AML-193 (cell line): Measurements from ENCODE around the gene GMDS.

Experiments used
- DNase-seq, 2 experiments: peaks; one replicate each; lab custom pipeline; 2025; lab: John Stamatoyannopoulos, UW

Gene GMDS

DNA sequence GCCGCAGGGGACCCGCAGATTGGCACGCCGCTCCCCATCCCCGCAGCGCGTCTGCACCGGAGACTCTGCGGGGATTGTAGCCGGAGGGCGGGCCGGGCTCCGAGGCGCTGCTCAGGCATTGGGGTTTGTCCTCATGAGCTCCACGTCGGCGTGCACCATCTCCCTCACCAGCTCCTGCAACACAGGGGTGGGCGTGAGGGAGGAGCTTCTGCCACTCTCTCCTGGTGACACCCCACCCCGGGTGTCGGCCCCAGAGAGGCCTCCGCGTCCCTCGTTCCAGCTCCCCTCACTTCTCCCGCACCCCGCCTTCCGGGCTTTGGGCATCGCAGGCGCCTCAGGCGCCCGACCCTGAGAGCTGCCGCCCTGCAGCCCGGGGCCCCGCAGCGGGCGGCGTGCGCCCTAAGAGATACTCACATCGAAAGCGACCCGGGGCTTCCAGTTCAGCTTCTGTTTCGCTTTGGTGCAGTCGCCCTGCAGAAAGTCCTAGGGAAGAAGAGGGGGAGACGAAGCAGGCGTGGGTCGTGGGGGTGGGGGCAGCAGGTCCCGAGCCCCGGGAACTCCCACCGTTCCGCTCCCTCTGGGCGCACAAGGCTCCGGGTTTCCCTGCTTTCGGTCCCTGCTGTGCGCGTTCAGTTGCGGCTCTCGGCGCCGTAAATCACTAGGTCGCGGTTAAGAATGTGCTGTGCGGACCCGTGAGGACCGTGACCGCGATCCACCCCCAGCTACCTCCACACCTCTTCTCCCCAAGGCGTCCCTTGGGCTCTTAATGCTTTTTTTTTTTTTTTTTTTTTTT is 621.2 kb downstream of the GMDS start:
- DNase-seq, result no peak

DNA sequence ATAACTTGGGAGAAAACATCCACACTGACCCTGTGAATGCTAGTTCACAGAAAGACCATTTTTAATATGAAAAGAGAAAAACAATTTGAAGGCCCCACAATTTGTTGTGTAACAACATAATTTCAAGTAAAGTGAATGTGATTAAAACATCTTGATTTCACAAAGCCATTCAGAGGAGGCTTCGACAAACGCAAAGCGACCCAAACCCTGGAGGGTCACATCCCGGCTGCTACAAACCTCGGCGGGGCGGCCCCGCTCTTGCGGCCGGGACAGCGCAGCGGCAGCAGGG is 621.7 kb downstream of the GMDS start:
- DNase-seq, result no peak

DNA sequence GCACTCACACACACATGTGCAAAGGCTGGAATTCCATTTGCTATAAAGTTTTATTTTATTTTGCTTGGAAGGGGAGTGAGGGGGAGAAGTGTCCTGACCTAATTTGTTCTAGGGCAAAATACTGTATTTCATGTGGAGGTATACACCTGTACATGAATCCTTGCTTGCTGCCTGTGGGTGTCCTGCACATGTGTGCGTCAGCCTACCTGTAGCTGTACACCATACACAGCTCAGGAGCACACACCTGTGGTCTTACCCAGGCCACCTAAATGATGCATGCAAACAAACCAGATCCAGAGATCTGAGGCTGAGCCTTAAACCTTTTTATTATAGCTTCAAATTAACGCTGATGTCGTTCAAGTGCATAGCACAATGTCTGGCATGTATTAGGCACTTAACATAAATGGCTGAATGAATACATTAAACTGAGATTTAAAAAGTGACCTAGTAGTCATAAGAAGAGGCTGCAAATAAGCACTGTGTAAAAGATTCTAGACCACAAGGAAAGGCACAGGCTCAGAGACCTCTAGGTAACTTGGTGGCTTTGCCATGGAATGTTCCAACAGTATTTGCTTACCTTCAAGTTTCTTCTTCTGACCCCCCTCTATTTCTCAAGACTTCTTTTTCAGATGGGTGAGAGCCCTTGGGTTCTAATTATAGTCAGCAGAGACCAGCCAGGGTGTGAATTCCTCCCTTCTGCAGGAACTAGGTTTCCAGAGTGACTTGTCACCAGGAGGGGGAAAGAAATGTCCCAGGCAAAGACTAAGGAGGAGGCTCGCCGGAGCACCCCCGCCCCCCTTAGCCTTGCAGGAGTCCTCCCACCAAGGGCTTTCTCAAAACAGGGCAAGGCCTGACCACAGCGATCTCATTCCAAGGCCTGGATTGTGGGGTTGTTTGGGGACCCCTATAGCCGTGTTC is 622.3 kb downstream of the GMDS start:
- DNase-seq, result no peak

DNA sequence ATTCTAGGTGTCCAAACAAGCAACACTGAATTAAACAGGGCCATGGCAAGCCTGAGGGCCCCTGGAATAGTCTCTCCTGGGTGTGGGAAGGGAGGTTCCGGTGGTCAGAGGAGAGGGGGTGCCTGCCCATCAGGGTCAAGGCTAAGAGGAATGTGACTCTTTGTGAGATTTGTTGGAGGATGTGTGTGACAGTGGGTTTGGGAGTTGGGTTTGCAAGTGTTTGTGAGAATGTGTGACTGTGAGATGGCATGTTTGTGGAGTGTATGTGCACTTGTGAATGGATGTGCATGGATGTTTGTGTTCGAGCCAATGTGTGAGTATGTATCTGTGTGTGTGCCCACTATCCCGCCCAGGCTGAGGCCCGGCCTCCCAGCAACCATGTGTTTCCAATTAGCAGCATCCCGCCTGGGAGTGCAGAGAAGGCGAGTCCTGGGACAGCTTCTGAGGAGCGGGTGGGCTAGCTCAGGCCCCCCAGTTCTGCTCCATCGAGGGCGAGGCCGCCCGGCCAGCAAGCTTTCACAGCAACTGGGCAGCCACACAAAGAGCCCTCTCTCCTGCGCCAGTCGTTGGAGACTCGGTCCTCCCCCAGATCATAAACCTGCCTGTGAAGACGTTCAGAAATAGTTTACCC is 623.1 kb downstream of the GMDS start:
- no peak for DNase-seq

DNA sequence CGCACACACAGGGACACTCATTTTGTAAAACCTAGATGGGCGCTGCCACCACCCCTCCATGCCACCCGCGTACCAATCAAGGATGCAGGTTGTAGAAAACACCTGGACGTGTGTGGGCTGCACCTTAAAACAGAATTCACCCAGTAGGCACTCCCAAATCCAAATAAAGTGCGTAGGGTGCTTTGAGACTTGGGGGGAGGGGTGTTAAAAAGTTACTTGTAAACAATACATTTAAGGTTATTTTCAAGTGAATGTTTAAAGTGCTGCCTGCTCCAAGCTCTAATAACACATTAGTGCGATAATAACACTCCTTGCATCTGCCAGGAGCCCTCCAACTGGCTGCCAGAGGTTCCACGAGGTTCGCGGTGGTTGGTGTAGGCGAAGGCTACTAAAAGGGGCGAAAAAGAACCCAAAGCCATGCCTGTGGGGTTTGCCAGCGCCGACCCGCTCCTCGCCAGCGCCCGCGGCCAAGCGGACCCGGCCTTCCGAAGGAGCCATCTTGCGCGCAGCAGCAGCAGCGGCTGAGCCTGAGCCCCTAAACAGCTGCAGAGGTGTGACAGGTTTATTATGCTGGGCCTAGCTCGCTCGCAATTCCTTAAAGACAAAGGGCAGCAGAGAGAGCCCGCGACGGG is 624.2 kb downstream of the GMDS start:
- DNase-seq, result no peak

DNA sequence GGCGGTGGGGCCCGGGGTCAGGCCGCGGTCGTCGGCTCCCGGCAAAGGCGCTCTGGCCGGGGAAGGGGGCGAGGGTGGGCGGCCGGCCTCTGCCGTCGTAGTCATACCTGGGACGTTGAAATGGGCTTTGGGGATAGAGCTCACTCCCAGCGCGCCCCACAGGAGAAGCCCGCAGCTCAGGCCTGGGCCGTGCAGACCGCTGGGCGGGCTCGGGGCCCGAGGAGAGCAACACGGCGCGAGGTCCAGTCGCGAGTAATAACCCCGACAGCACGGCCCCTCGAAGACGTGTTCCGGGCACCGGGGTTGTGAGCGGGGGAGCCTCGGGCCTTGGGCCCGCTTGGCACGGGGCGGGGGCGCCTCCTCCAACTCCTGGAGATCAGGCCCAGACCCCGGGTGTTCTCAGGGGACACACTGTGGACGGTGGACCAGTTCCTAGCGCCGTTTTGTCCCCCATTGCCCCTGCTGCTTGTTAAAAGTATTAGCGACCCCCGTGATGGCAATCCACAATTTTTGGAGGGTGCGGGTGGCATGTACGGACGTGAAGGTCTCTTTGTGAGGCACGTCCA is 624.8 kb downstream of the GMDS start:
- no peak for DNase-seq

DNA sequence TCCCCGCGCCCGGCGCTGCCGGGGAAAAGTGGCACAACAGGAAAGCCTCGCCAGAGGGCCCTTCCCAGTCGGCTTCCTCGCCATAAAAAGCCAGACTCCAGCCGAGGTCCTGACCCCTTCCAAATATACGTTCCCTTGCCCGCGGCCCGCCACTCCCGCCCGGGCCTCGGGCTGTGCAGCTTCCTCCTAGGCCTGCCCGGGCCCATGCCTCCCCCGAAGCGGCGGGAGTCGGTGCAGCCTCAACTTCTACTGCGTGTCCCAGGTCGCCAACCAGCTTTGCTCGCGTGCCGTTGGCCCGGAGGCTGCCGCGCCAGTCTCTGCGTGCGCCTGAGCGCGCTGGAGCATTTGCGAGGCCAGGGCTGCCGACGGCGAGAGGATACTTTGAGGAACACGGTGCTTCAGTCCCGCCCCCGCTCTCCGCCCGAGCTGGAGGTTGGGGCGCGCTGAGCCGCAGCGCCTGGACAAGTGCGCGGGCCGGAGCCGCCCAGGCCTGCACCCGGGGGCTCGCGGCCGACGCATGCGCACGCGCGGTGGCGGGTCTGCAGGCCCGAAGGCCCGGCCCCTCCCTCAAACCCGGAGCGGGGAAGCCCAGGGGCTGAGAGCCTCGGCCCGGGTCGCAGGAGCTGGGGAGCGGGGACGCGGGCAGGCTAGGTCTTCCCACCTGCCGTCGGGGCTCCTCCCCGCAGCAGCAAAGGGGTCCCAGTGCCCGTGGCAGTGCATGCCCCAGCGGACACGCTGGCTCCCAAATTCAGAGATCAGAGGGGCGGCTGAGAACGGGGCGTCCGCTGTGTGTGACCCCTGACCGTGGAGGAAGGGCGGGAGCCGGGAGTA is 625.5 kb downstream of the GMDS start:
- DNase-seq, result no peak

DNA sequence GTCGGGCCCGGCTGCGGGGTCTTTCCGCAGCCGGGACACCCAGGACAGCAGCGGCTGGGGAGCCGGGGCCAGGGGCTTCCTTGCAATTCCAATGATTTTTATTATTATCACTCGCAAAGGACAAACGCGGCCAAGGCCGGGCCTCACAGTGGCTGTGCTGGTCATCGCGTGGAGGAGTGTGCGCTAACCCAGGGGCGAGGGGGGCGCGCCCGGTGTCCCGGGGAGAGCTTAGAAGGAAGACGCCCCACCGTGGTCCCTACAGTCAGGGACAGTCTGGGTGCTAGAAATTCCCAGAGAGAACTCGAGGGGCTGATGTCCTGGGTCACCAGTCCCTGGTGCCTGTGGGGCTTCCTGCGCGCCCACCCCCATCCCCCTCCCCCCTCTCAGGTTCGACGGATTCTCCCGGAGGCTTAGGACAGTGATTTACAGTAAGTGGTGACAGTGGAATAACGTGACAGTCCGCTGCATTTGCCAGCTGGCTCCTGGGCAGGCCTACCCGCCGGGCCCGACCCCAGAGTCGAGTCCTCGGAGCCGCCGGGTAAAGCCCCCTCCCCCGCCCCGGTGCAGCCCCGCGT is 626.2 kb downstream of the GMDS start:
- DNase-seq, result no peak

DNA sequence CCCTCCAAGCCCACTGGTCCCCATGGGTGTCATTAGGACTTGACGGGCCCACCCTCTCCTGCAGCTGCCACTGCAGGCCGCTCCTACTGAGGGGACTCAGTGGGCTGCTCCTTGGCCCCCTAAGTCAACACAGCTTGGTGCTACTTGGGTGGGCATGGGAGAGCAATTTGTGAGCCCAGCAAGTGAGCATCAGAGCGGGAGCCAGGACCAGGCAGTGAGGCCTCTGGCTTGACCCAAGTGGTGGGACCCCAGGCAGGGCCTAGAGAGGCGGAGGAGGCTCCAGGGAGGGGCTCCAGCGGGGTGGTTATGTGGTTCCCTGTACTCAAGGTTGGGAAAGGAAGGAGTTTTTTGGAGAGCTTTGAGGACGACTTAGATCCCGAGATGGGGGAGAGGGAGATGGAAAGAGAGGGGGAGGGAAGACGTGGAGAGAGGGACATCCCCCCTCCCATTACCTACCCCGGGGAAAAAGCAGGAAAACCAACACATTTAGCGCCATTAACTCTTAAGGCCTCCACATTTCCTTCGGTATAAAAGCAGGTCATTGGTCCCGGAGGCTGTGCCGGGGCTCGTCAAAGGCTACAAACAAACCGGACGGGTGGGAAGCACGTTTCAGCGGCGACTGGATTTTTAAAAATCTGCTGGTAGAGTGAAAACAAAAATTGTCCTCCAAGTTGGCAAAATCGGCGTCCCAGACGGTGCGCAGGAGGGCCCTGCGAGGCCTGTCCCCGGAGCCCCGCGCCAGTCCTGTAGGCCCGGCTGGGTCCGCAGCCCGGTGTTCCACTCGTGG is 626.9 kb downstream of the GMDS start:
- DNase-seq, result no peak

DNA sequence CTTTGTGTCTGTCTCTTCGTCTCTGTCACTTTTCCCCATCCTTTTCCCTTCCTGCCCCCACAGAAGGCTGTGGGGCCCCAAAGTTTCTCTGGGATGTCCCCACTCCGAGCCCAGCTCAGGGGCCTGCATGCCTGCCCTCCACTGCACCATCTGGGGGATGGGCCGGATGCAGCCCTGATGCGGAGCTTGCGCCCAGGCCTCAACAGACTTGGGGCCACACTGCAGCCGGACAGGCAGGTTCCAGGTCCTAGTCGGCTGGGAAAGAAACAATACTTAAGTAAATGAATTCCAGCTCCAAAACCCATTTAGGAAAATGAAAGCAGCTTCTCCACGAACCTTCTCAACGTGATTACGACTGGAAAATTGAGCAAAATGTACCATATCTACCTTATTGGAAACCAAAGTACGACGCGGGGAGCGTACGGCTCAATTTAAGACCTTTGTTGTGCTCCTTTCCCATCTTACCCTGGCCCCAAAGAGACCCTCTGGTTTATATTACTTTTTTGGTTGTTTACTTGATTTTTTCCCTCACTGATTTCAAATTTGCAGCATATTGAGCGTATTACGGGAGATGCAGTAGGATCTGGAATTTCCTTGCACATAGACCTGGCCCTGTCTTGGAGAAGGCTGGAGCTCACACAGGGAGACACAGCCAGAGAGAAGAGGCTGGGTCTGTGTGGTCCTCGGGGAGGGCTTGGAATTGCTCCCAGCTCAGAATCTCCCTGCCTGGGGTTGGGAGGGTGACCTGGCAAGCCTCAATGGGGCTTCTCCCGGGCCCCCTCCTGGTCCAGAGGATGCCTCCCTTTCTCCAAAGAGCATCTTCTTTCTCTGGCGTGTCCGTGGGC is 627.7 kb downstream of the GMDS start:
- no peak for DNase-seq

DNA sequence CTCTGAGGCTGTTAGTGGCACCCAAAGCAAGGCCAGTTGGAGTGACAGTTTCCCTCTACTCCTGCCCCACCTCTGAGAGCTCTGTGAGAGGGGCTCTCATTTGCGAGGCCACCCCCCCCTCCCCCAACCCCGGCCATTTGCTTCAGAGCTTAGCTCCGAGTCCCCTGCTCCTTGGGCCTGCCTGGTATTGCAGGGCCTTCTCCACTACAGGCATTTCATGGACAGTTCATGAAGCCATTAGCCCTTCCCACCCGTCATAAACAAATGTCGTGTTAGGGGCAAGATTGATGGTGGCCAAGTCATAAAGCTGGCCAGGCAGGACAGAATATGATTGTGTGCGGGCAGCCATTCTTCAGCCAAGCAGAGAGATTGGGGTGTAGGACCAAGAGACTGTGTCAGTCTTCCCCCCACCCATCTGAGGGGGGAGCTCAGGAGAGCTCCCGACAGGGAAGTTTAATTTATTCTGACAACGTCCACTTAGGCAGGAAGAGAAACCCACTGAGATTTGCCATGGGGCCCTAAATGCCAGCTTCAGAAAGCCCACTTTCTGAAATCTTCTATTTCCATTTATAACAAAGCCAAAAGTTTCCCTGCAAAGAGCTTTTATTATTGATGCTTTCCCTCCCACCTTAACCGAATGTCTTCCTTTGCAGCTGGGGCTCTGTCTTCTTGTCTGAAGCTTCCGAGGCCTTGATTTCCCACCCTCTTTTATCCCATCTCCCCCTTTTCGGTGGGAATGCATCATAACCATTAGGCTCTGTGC is 628.5 kb downstream of the GMDS start:
- DNase-seq, result no peak

DNA sequence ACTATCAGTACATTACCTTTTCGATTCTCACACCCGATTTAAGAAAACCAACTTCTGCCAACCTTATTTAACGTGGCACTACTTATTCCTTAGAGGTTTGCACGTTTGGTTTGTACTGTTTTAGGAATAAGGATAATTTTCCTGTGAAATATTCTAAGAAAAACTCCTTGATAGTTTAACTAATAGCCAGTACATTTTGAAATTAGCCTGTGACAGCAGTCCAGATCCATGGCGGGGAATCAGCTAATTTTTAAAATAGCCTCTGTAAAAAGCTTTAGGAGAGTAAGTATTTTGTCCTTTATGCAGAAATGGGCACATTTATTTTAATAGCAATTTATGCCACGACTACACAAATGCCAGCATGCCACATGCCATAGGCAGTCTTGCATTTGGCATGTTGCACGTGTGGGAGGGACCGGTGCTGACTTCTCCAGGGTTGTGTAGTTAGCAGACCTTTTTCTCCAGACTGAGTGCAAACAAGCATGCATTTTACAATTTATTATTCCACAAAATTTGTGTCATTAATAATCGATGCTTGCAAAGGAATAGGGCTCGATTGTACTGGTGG is 629.5 kb downstream of the GMDS start:
- DNase-seq, result no peak

DNA sequence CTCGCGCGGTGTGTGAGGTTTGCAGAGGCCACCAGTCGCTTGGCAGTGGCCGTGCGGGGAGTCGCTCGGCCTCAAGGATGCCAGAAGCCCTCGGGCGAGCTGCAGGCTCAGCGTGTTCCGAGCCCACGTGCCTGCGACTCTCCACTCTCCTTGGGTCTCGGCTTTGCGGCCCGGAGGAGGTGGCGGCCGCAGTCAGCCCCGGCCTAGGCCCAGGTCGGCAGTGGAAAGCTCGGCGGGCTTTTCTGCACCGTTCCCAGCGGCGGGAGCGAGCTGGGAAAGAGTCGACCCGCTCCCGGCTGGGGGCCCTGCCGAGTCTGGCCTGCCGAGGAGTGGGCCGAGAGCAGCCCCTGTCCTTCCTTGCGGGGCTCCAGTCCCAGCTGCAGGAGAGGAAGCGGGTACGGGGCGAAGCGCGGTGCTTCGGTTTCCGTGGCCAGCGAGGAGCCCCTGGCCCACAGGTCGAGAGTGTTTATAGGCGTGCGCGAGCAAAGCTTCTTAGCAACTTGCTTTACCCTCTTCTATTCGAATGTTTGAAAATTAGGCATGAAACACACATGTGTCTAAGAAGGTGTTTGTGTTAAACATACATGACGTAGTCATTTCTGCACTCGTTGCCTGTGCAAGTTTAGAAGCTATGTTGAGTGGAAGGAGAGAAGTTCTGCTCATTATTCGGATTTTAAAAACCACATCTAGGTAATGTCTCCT is 630.1 kb downstream of the GMDS start:
- DNase-seq, result no peak

DNA sequence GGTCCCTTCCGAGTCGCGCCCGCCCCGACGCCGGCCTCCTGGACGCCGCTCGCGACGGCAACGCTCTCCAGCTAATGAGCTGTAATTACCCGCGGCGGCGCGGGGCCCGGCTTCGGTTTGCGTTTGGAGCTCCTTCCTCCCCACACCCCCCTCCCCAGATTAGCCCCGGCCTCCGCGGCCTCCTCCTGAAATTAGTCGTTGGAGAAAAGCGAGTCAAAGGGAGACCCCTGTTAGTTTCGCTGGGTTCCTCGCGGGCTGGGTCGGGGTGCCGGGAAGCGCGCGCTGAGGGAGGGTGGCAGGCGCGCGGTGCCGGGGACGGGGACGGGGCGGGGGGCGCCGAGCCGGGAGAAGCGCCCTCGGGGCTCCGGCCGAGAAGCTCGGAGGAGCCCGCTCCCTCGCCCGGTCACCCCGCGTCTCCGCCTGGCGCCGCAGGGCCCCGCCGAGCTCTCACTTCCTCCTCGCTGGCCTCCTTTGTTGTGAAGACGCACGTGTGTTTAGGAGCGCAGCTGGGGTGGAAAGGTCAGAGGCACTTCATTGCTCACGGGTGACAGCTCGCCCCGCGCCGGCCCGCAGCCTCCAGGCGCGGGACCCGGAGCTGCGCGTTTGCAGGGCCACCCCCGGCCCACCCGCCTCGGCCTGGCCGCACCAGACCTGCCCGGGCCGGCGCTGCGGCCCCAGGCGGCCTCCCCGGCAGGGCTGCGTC is 630.8 kb downstream of the GMDS start:
- DNase-seq, result no peak

DNA sequence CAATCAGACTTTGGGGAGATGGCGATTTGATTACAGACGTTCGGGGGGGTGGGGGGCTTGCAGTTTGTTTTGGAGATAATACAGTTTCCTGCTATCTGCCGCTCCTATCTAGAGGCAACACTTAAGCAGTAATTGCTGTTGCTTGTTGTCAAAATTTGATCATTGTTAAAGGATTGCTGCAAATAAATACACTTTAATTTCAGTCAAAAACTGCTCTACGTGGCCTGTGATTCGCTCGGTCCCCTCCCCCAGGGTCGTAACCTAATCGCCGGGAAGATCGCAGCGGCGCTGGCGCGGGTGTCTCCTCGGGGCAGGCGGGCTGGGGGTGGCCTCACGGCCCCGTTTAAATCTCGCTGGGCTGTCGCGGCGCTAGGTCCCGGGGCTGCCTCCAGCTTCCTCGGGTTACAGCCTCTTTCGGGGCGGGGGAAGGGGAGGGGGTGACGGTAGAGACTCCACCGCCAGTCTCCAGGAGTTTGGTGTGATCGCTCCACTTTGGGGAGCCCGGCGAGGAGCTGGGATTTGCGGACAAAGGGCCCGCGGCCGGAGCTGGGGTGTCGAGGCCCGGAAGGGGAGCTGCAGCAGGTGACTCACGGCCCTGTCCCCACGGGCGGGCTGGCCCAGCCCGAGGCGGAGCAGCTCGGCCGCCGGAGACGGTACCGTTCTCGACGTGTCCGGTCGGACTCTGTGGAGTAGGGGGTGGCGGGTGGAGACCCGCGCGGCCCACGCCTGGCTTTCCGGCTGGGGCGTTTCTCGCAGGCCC is 631.5 kb downstream of the GMDS start:
- no peak for DNase-seq

DNA sequence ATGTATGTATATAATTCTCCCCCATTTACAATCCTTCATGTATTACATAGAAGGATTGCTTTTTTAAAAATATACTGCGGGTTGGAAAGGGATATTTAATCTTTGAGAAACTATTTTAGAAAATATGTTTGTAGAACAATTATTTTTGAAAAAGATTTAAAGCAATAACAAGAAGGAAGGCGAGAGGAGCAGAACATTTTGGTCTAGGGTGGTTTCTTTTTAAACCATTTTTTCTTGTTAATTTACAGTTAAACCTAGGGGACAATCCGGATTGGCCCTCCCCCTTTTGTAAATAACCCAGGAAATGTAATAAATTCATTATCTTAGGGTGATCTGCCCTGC is 632.1 kb downstream of the GMDS start:
- no peak for DNase-seq
